Natural killer cell treated with Interleukin-12 subunit alpha and Interleukin-12 subunit beta and Interleukin-15 and Interleukin-18, amount 100 ng/mL, for 72 hours (primary cell): ENCODE results near the gene HOXB4. TPM values are rescaled to one million over a fixed set of nuclear protein-coding genes. Genes with fewer than 3 reads are reported as not detected.

ENCODE experiments used
- total RNA-seq, 2 donors: library from RNA; stranded (reverse); gene quantifications; one replicate each; pipeline ENCODE4 v1.2.3, GENCODE V29; 2022

HOXB4 gene
- total RNA-seq, 2 donors from 2014 or later, result 6.9 to 8.2 TPM

Other genes starting within 250 kb of the HOXB4 start
- gene SKAP1, start 148.1 kb downstream of the HOXB4 start, total RNA-seq, result 10 to 100 TPM; 40.9 to 44.9 TPM
- not detected for gene HOXB1, start 47.3 kb downstream of the HOXB4 start, total RNA-seq
- gene HOXB2, start 33.2 kb downstream of the HOXB4 start, total RNA-seq, result 10 to 100 TPM; 20.8 to 30.0 TPM
- 10 to 100 TPM in 1 of 2 donors, 1 to 10 TPM in 1; 9.0 to 15.4 TPM for gene HOXB3, start 11.9 kb upstream of the HOXB4 start, total RNA-seq
- under 1 TPM in 1 of 2 donors, not detected in 1; 0.70 TPM for gene HOXB5, start 15.4 kb upstream of the HOXB4 start, total RNA-seq
- gene HOXB6, start 26.6 kb upstream of the HOXB4 start, total RNA-seq, result 1 to 10 TPM; 1.9 to 2.2 TPM
- 1 to 10 TPM; 1.1 to 2.7 TPM for gene HOXB7, start 32.7 kb upstream of the HOXB4 start, total RNA-seq
- not detected for gene HOXB8, start 36.9 kb upstream of the HOXB4 start, total RNA-seq
- gene HOXB9, start 48.0 kb upstream of the HOXB4 start, total RNA-seq, result 1 to 10 TPM in 1 of 2 donors, under 1 TPM in 1; 0.78 to 2.7 TPM
- gene PRAC1, start 144.2 kb upstream of the HOXB4 start, total RNA-seq, result not detected
- not detected for gene PRAC2, start 144.8 kb upstream of the HOXB4 start, total RNA-seq
- gene HOXB13, start 150.4 kb upstream of the HOXB4 start, total RNA-seq, result not detected
- gene TTLL6, start 238.9 kb upstream of the HOXB4 start, total RNA-seq, result not detected